C4-2B (cell line): ENCODE results near the gene DCXR.

ENCODE experiments used
- H3K27ac ChIP-seq: fragments of 450-650 bp; 2 replicates; pipeline ENCODE4 v1.5.1; 2017
- ZFX ChIP-seq: fragments of 450-650 bp; IDR thresholded peaks from 2 replicates; pipeline ENCODE4 v1.6.1; 2017
- TF ChIP-seq, protein P1 (sequence below): fragments of 450-650 bp; conservative IDR thresholded peaks from 2 replicates; pipeline ENCODE4 v1.5.1; 2017; ENCODE audit warnings: mild to moderate bottlenecking

DCXR gene

DNA sequence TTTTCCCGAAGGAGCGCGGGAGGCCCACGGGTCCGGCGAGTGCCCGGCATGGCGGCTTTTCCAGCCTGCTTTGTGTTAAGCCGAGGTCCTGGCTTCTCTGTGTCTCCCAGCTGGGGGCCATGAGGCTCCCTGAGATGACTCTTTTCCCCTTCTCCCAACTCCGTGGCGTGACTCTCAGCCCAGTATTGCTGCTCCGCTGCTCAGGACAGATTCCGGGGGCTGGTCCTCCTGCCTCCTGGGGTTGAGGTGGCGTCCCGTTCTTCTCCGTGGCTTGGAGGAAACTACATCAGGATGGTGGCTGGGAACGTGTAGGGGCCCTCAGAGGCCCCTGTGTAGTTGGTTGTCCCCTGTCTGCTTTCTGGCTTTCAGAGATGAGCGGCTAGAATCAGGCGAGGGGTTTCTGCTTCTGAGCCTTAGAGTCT lies 15.2 kb upstream of the DCXR start:
- H3K27ac ChIP-seq = peak overlapping the region; percentile 75
- TF ChIP-seq ZFX = no peak
- TF ChIP-seq, protein P1, sequence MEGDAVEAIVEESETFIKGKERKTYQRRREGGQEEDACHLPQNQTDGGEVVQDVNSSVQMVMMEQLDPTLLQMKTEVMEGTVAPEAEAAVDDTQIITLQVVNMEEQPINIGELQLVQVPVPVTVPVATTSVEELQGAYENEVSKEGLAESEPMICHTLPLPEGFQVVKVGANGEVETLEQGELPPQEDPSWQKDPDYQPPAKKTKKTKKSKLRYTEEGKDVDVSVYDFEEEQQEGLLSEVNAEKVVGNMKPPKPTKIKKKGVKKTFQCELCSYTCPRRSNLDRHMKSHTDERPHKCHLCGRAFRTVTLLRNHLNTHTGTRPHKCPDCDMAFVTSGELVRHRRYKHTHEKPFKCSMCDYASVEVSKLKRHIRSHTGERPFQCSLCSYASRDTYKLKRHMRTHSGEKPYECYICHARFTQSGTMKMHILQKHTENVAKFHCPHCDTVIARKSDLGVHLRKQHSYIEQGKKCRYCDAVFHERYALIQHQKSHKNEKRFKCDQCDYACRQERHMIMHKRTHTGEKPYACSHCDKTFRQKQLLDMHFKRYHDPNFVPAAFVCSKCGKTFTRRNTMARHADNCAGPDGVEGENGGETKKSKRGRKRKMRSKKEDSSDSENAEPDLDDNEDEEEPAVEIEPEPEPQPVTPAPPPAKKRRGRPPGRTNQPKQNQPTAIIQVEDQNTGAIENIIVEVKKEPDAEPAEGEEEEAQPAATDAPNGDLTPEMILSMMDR = no peak

- peak within 1 kb of the TSS; percentile 75 for H3K27ac ChIP-seq
- TF ChIP-seq ZFX = peak; percentile 77
- TF ChIP-seq, protein P1 = no peak
Observed at GRCh38 chr17:82051776-82052637, 14.5 kb upstream of the DCXR start, which contains the start of the genes GPS1 and RFNG. Gene GPS1, plus strand, starts transcription at chr17:82051898. Its CDS starts 34 bp downstream, at chr17:82051932. Gene RFNG, minus strand, starts transcription at chr17:82051811. Its CDS starts 45 bp downstream, at chr17:82051766.

DNA sequence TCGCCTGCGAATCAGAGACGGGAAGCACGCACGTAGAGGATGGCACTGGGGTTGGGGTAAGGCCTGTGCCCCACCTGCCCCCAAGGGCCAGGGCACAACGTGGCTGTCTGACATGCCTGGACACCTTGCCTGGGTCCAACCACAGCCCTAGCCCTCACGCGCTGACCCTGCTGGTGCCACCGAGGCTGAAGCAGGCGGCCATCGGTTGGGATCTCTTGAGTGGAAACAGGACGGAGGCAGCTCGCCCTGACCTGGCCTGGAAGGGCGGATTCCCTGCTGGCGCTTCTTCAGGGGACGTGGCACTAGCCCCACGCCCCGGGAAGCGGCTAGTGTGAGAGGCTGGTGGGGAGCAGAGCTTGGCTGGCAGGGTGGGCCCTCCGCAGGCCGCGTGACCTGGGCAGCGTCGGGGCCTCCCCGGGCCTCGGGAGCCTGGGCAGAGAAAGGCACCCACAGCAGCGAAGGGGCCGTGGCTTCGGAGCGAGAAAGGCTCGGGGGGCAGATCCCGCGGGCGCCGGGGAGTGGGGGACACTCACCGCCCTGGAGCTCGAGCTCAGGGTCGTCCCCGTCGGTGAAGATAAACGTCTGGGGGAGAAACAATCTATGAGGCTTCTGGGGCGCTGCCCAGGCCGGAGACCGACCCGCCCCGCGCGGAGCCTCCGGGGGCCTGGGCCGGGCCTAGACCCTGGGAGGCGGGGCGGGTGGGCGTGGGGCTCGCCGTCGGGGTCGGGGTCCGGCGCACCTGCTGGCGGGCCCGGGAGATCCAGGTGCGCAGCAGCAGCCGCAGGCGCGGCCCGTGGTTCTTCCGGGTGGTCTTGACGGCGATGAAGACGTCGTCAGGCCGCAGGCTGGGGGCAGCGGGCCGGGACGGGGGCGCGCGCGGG lies 13.5 kb upstream of the DCXR start:
- peak overlapping the region; percentile 75 for H3K27ac ChIP-seq
- TF ChIP-seq, protein P1 = no peak
- TF ChIP-seq ZFX = peak; percentile 44; the same call in 1 of the 2 replicates

- peak overlapping the region; percentile 75; the same call in 1 of the 2 replicates for H3K27ac ChIP-seq
- TF ChIP-seq ZFX = no peak
- TF ChIP-seq, protein P1 = no peak
Observed at GRCh38 chr17:82050152-82050760, 12.8 kb upstream of the DCXR start.

- TF ChIP-seq, protein P1 = no peak
- TF ChIP-seq ZFX = no peak
- no peak overlapping the region for H3K27ac ChIP-seq
Observed at GRCh38 chr17:82049521-82049971, 12.0 kb upstream of the DCXR start.

DNA sequence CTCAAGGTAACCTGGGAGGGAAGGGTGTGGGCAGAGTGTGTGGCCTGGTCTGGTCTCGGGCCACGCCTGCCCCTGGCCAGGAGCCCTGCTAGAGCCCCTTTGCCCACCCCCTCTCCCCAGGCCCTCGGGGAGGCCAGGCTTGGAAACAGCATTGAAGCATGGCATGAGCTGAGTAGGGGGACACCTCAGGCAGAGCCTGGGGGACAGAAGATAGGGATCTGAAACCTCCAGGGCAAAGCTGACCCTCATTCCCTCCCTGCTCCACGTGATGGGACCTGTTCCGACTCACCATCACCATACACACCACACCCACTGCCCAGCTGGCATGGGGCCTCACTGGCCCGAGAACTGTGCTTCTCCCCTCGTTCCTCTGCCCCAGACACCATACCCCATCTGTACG lies 11.6 kb upstream of the DCXR start:
- no peak overlapping the region for H3K27ac ChIP-seq
- TF ChIP-seq, protein P1 = no peak
- no peak for TF ChIP-seq ZFX
